GM21576 (cell line): ENCODE measurements around the gene NCBP1.
"Not testable (repeated sequence)": the region's sequence is repeated elsewhere in the genome, so short reads cannot be mapped to it uniquely, and the experiment has no call there.

Experiments
- ATAC-seq: cut with Tn5 transposase; IDR thresholded peaks from one replicate; pipeline ENCODE4 v1.9.1; 2021; ENCODE audit warnings: mild to moderate bottlenecking, moderate library complexity; ENCODE audit not compliant: unreplicated experiment

NCBP1 gene

GRCh38 chr9:97672403-97672802 is 38.8 kb downstream of the NCBP1 start:
- ATAC-seq, result no peak

GRCh38 chr9:97673922-97674321 is 40.3 kb downstream of the NCBP1 start:
- no peak for ATAC-seq

- ATAC-seq, result no peak
Measured at GRCh38 chr9:97675655-97676054, 42.0 kb downstream of the NCBP1 start.

- ATAC-seq, result no peak
Measured at GRCh38 chr9:97682242-97682641, 48.6 kb downstream of the NCBP1 start.

GRCh38 chr9:97688654-97689053 is 55.0 kb downstream of the NCBP1 start:
- no peak for ATAC-seq

- no peak for ATAC-seq
Measured at GRCh38 chr9:97689401-97690180, 56.0 kb downstream of the NCBP1 start.

- ATAC-seq, result no peak
Measured at GRCh38 chr9:97694769-97695168, 61.1 kb downstream of the NCBP1 start.

- ATAC-seq, result no peak
Measured at GRCh38 chr9:97695390-97695789, 61.8 kb downstream of the NCBP1 start.

GRCh38 chr9:97695995-97696802 is 62.6 kb downstream of the NCBP1 start:
- ATAC-seq, result no peak

GRCh38 chr9:97696803-97697601 is 63.4 kb downstream of the NCBP1 start, which contains the start of gene XPA:
Gene XPA, minus strand, starts transcription at chr9:97697340. Its CDS starts 48 bp downstream, at chr9:97697292.
- ATAC-seq, result peak; percentile 92

- ATAC-seq, result no peak
Measured at GRCh38 chr9:97697837-97698236, 64.2 kb downstream of the NCBP1 start.

- ATAC-seq, result no peak
Measured at GRCh38 chr9:97698865-97699264, 65.2 kb downstream of the NCBP1 start.

GRCh38 chr9:97699281-97699680 is 65.7 kb downstream of the NCBP1 start:
- not testable (repeated sequence) for ATAC-seq

GRCh38 chr9:97699824-97700223 is 66.2 kb downstream of the NCBP1 start:
- not testable (repeated sequence) for ATAC-seq

GRCh38 chr9:97703437-97704344 is 70.1 kb downstream of the NCBP1 start:
- ATAC-seq, result no peak

GRCh38 chr9:97704345-97704677 is 70.7 kb downstream of the NCBP1 start:
- ATAC-seq, result no peak

GRCh38 chr9:97704851-97705250 is 71.2 kb downstream of the NCBP1 start:
- no peak for ATAC-seq

- ATAC-seq, result no peak
Measured at GRCh38 chr9:97705354-97705950, 71.8 kb downstream of the NCBP1 start.

- ATAC-seq, result no peak
Measured at GRCh38 chr9:97706246-97706645, 72.6 kb downstream of the NCBP1 start.
